Stimulated activated naive CD4-positive, alpha-beta T cell treated with Interleukin-2 at 50 U/mL for 16 hours (primary cell): Measurements from ENCODE around the gene ZBTB7B.

Experiments
- DNase-seq: peaks from one replicate; lab custom pipeline; 2025; lab: John Stamatoyannopoulos, UW

The ZBTB7B gene

DNA sequence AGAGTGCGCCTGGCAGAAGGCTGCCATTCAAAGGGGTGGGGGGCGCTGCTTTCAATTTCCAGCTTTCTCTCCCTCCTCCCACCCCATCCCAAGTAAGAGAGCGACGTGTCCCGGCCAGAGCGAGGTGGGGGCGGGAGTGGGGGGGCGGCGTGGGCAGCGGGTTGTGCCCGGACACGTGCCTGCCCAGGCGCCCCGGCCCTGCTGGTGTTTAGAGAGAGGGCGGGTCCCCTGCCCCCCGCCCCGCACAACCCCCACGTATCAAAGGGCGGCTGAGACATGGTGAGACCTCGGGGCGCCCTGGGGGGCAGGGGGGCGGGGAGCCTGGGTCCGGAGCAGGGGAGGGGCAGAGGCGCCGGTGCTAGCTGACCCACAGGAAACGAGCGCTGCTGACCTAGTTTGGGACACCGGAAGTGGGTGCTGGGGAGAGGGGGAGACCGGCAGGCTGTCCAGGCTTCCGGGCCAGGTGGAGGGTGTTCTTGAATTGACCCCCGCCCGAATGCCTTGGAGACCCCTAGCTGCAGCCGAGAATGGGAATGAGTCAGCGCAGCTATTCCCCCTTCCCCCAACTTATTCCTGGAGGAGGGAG, 1.3 kb downstream of the ZBTB7B start:
- DNase-seq, result no peak

DNA sequence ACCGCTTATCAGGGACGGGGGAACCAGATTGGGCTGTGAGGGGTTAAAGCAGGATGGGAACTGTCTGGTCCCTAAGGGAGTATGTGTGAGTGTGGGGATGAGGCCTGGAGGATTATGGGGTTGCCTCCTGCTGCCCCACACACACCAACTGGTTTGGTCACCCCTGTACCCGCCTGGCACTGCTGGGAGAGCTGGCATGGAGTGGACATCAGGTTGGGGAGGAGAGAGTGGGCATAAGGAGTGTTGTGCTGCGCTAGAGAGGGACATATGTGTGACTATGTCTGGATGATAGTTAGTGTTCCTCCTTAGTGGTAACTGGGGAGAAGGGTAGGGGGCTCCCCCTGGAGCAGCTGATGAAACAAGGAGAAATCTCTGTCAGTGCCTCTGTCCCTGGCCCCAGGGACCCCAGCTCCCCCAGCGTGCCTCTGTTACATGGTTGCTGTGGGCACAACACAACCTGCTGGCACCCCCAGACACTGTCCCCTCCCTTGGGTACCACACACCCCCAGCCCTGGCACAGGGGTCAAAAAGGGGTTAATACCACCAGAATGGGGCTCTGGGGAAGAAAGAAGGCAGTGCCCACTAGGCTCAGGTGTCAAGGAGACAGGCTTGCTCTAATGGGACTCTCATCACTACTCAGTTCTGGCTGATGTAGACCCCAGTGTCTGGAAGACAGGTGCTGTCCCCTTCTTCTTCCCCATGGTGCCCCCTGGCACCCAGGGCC, 1.9 kb downstream of the ZBTB7B start:
- no peak for DNase-seq

DNA sequence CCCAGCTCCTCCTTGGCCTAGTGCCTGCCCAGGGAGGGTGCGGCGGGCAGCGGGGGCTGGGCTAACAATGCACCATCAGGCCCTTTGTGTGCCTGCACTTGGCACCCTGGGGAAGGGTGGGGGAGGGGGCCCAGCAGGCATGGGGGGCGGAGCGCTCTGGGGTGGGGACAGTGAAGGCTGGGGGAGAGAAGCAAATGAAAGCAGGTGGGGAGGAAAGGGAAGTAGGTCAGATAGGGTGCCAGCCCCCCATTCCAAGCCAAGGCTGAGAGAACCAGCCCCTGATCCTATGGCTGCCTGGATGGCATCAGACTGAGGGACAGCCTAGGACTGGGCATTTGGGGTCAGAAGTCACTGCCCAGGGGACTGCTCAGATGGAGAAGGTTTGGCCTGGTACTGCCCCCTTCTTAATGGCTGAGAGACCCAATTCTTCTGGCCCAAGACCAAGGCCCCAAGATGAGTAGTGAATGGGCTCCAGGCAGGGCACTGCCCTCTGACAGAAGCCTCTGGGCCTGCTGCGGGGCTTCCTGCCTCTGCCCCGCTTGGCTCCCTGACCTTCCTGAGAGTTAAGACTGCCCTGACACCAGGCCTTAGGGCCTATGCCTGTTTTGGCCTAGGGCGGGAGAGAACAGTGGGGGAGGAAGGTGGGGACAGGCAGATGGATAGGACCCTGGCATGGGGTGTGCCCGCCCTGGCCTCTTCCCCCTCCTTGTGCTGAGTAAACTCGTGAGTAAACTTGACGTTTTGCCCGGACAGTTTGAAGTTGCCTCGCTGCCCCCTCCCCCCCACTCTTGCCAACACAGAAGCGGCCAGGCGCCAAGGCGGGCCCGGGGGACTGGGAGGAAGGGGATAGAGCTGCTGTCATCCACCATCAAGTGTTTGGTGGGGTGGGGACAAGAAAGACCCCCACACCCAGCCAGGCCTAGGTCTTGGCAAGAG, 2.7 kb downstream of the ZBTB7B start:
- peak; percentile 11 for DNase-seq

- peak; percentile 32 for DNase-seq
Measured at GRCh38 chr1:155006601-155007101, 4.0 kb downstream of the ZBTB7B start.

DNA sequence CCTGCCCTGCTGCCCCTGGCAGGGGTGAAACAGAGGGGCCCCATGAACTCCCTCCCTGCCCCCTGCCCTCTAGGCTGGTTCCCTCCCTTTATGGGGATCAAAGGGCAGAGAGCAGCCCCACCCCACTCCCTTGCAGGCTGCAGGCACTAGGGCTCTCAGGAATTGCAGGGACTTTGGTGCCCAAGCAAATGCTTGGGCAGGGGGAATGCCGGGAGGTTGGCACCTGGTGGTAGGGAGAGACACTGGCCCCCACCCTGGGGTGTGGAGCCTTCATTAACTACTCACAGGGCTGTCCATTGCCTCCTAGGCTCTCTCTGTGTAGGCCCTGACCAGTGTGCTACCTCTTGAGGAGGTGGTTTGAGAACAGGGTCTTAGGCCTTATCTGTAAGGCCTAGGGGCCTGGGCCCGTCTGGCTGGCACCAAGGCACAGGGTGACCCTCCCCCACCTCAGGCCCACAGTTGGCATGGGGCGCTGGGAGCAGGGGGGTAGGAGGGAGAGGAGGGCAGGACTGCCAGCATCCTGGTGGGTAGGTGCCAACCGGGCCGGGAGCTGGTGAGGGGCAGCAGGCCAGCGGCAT, 4.7 kb downstream of the ZBTB7B start:
- DNase-seq, result no peak

- DNase-seq, result peak; percentile 55
Measured at GRCh38 chr1:155008015-155008941, 5.7 kb downstream of the ZBTB7B start.

- peak; percentile 21 for DNase-seq
Measured at GRCh38 chr1:155009221-155009711, 6.7 kb downstream of the ZBTB7B start.

DNA sequence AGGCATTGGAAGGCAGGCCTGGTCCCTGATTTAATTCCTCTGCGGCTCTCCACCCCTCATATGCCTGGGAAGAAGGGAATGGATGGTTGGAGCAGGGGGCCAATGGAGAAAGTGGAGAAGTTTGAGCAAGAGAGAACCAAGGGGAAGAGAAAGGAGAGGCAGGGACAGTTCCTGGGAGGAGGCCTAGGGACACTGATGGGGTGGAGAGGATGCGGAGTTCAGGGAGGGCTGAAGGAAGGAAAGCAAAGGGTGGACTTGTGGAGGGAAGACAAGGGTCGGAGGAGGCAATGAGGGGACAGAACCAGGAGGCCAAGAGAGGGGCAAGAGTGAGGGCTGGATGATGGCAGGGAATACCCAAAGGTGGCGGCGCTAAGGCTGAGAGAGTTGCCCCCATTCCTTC, 7.1 kb downstream of the ZBTB7B start:
- no peak for DNase-seq

DNA sequence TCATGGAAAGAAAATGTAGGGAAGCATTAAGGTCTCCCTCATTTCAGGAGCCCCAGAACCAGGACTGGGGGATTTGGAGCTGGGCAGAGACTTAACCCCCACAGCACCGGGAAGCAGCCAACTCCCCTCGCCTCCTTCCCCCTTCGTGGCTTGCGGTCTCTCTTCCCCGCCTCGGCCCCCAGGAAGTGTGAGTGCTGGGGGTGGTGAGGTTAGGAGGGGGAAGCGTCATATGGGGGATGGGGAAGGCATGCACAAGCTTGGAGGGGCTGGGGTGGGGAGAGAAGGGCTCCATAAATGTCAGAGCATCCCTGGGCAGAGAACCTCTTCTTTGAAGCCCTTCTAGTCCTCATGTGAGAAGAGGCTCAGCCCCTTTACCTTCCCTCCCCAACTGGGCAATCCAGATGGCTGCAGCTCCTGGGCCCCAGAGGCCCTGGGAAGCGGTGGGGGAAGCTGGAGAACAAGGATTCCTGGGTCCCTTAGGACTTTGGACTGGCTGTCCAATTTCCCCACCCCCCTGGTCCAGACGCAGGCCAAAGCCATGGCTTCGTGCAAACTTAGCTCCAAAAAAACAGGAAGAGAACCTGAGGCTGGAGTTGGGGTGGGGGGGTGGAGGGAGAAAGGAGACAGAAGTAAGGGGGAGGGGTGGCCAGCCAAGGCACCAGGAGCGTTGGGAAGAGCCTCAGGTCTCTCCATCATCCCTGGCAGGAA, 7.8 kb downstream of the ZBTB7B start:
- DNase-seq, result peak; percentile 15

- no peak for DNase-seq
Measured at GRCh38 chr1:155011004-155011416, 8.4 kb downstream of the ZBTB7B start.

DNA sequence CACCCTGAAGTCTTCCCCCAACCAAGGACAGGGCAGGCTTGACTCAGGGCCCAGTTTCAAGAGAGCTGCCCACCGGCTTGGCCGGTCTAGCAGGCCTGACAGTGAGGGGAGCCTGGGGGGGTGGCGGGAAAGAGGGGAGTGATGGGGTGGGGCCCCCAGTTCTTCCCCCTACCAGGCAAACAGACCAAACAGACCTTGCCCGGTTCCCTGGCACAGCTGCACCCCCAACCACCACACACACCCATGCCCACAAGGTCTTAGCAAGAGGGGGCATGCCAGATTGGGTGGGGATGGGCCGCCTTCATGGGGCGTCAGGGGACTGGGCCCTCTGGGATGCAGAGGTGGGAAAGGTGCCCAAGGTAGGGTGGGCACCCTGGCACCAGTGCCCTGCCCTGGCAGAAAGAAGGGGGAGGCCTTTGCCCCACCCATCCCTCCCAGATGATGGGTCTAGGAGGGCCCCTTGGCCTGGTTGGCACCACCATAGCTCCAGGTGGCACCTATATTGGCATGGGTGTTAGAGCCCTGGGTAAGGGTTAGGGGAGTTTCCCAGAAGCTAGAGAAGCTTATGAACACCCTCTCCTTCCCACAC, 8.9 kb downstream of the ZBTB7B start:
- no peak for DNase-seq

- DNase-seq, result peak; percentile 20
Measured at GRCh38 chr1:155012026-155012546, 9.5 kb downstream of the ZBTB7B start.

- no peak for DNase-seq
Measured at GRCh38 chr1:155012776-155013602, 10.4 kb downstream of the ZBTB7B start.

DNA sequence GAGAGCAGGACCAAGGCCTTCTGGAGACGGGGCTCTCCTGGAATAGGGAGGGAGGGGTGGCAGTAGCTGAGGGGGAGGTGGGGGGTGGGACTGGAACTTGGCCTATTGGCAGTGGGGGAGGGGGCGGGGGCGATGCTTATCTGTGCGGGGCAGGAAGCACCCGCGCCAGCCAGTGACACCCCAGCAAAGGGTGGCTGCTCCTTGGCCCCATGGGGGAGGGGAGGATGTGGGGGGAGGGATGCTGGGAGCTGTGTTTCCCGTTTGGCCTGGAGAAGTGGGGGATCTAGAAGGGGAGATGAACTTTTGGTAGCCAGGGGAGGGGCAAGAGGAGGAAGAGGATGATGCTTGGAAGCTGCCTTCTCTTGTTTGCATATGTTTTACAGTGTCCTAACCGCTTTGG, 11.0 kb downstream of the ZBTB7B start:
- peak; percentile 27 for DNase-seq

DNA sequence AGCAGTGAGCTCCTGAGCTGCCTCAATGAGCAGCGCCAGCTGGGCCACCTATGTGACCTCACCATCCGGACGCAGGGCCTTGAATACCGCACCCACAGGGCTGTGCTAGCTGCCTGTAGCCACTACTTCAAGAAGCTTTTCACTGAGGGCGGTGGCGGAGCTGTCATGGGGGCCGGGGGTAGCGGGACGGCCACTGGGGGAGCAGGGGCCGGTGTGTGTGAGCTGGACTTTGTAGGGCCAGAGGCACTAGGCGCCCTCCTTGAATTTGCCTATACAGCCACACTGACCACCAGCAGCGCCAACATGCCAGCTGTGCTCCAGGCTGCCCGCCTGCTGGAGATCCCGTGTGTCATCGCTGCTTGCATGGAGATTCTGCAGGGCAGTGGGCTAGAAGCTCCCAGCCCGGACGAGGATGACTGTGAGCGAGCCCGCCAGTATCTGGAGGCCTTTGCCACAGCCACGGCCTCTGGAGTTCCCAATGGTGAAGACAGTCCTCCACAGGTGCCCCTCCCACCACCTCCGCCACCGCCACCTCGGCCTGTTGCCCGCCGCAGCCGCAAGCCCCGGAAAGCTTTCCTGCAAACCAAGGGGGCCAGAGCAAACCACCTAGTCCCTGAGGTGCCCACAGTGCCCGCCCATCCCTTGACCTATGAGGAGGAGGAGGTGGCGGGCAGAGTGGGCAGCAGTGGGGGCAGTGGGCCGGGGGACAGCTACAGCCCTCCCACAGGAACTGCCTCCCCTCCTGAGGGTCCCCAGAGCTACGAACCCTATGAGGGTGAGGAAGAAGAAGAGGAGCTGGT, 12.3 kb downstream of the ZBTB7B start:
- DNase-seq, result no peak

- no peak for DNase-seq
Measured at GRCh38 chr1:155015527-155016230, 13.1 kb downstream of the ZBTB7B start.

DNA sequence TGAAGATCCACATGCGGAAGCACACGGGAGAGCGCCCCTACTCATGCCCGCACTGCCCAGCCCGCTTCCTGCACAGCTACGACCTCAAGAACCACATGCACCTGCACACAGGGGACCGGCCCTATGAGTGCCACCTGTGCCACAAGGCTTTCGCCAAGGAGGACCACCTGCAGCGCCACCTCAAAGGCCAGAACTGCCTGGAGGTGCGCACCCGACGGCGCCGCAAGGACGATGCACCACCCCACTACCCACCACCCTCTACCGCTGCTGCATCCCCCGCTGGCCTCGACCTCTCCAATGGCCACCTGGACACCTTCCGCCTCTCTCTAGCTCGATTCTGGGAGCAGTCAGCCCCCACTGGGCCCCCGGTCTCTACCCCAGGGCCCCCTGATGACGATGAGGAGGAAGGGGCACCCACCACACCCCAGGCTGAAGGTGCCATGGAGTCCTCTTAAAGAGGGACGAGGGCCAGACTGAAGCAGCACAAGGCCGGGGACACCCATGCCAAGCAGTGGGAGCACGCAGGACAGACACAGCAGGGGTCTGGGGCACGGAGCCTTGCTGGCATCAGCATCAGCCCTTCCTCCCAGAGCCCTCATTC, 13.7 kb downstream of the ZBTB7B start:
- DNase-seq, result no peak
